ENCODE results near the gene CD84. TPM values are rescaled to one million over a fixed set of nuclear protein-coding genes. Genes with fewer than 3 reads are reported as not detected.
"Not testable (repeated sequence)": the region's sequence is repeated elsewhere in the genome, so short reads cannot be mapped to it uniquely, and the experiment has no call there.

CD84 gene
- polyA plus RNA-seq, 3 donors = 14.5 to 33.5 (median 31.8) TPM

DNA sequence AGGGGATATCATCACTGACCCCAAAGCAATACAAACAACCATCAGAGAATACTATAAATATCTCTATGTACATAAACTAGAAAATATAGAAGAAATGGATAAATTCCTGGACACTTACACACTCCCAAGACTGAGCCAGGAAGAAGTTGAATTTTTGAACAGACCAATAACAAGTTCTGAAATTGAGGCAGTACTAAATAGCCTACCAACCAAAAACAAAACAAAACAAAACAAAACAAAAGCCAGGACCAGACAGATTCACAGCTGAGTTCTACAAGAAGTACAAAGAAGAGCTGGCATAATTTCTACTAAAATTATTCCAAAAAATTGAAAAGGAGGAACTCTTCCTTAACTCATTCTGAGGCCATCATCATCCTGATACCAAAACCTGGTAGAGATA is 18.5 kb downstream of the CD84 start:
- Histone ChIP-seq H3K4me3 (replicated peaks in 1 of 3; ENCODE audit: low read depth in 2 of 3, low read length in 3 of 3) (no peak overlapping the region), H3K4me1 (ENCODE audit: control insufficient read depth in 1 of 2, insufficient read depth in 2 of 2, low read length in 2 of 2) (peaks cover 22 to 50% of the 10 kb centered on the region in 2 donors), H3K9ac (ENCODE audit: insufficient read depth, low read length, poor library complexity, severe bottlenecking) (no peak overlapping the region), H4K20me1 (ENCODE audit: insufficient read depth, low read length) (no peaks in the 10 kb centered on the region), H3K79me2 (ENCODE audit: insufficient read depth, low read length) (peaks cover 100% of the 10 kb centered on the region), H3K4me2 (replicated peaks; ENCODE audit: extremely low read depth, low read length, poor library complexity, severe bottlenecking) (no peak overlapping the region), H3K9me3 (replicated peaks in 1 of 2; ENCODE audit: control insufficient read depth in 1 of 2, insufficient read depth in 1 of 2, low read length in 2 of 2) (no peaks in the 10 kb centered on the region), H2AFZ (ENCODE audit: insufficient read depth, low read depth, low read length, poor library complexity, severe bottlenecking) (no peak overlapping the region), H3K36me3 (replicated peaks in 1 of 2; ENCODE audit: control insufficient read depth in 1 of 2, insufficient read depth in 2 of 2, low read length in 2 of 2) (peaks cover 11 to 34% of the 10 kb centered on the region in 2 donors), H3K27ac (ENCODE audit: low read depth in 1 of 2, low read length in 2 of 2) (no peak overlapping the region), H3K27me3 (ENCODE audit: control insufficient read depth in 2 of 2, insufficient read depth in 2 of 2, low read length in 2 of 2) (no peaks in the 10 kb centered on the region)
- H3K4me3 Mint-ChIP-seq = no peak overlapping the region
- peaks cover 58% of the 10 kb centered on the region for H3K4me1 Mint-ChIP-seq
- peaks cover 38 to 52% of the 10 kb centered on the region in 2 donors for H3K36me3 Mint-ChIP-seq
- TF ChIP-seq, protein P1, sequence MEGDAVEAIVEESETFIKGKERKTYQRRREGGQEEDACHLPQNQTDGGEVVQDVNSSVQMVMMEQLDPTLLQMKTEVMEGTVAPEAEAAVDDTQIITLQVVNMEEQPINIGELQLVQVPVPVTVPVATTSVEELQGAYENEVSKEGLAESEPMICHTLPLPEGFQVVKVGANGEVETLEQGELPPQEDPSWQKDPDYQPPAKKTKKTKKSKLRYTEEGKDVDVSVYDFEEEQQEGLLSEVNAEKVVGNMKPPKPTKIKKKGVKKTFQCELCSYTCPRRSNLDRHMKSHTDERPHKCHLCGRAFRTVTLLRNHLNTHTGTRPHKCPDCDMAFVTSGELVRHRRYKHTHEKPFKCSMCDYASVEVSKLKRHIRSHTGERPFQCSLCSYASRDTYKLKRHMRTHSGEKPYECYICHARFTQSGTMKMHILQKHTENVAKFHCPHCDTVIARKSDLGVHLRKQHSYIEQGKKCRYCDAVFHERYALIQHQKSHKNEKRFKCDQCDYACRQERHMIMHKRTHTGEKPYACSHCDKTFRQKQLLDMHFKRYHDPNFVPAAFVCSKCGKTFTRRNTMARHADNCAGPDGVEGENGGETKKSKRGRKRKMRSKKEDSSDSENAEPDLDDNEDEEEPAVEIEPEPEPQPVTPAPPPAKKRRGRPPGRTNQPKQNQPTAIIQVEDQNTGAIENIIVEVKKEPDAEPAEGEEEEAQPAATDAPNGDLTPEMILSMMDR (IDR thresholded peaks at IDR 0.05) = no peak
- peaks cover 0 to 2% (median 0%) of the 10 kb centered on the region in 3 donors for H3K27me3 Mint-ChIP-seq (ENCODE audit: low read depth in 3 of 3)
- DNase-seq = no peak
- H3K27ac Mint-ChIP-seq = peak overlapping the region in 5 of 7 donors; percentile 25 to 87 (median 67)
- H3K9me3 Mint-ChIP-seq = peaks cover 4 to 9% (median 8%) of the 10 kb centered on the region in 7 donors
- intact Hi-C loops (cut with micrococcal nuclease) = no loop called here

DNA sequence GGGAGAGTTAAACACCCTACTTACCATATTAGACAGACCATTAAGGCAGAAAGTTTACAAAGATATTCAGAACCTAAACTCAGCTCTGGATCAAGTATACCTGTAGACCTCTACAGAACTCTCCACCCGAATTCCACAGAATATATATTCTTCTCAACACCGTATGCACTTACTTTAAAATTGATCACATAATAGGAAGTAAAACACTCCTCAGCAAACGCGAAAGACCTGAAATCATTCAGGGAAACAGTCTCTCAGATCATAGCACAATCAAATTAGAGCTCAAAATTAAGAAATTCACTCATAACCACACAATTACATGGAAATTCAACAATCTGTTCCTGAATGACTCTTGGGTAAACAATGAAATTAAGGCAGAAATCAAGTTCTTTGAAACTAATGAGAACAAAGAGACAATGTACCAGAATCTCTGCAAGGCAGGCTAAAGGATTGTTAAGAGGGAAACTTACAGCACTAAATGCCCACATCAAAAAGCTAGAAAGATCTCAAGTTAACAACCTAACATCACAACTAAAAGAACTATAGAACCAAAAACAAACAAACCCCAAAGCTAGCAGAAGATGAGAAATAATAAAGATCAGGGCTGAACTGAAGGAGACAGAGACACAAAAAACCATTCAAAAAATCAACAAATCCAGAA is 19.1 kb downstream of the CD84 start:
- peaks cover 0 to 2% (median 0%) of the 10 kb centered on the region in 3 donors for H3K27me3 Mint-ChIP-seq (ENCODE audit: low read depth in 3 of 3)
- peaks cover 51% of the 10 kb centered on the region for H3K4me1 Mint-ChIP-seq
- H3K4me3 Mint-ChIP-seq = no peak overlapping the region
- H3K9ac ChIP-seq (ENCODE audit: insufficient read depth, low read length, poor library complexity, severe bottlenecking) = no peak overlapping the region
- TF ChIP-seq, protein P1 (IDR thresholded peaks at IDR 0.05) = no peak
- H3K27ac ChIP-seq (ENCODE audit: low read depth in 1 of 2, low read length in 2 of 2) = peak overlapping the region in 1 of 2 donors; percentile 42
- peaks cover 11 to 39% of the 10 kb centered on the region in 2 donors for H3K36me3 ChIP-seq (replicated peaks in 1 of 2; ENCODE audit: control insufficient read depth in 1 of 2, insufficient read depth in 2 of 2, low read length in 2 of 2)
- H3K9me3 Mint-ChIP-seq = peaks cover 4 to 9% (median 8%) of the 10 kb centered on the region in 7 donors
- WGBS (ENCODE audit: insufficient coverage) = 56% methylated on average over 4 of the region's 4 CpGs
- H3K27me3 ChIP-seq (ENCODE audit: control insufficient read depth in 2 of 2, insufficient read depth in 2 of 2, low read length in 2 of 2) = no peaks in the 10 kb centered on the region
- DNase-seq = no peak
- no peaks in the 10 kb centered on the region for H3K9me3 ChIP-seq (replicated peaks in 1 of 2; ENCODE audit: control insufficient read depth in 1 of 2, insufficient read depth in 1 of 2, low read length in 2 of 2)
- peaks cover 38 to 51% of the 10 kb centered on the region in 2 donors for H3K36me3 Mint-ChIP-seq
- peaks cover 100% of the 10 kb centered on the region for H3K79me2 ChIP-seq (ENCODE audit: insufficient read depth, low read length)
- no peak overlapping the region for H2AFZ ChIP-seq (ENCODE audit: insufficient read depth, low read depth, low read length, poor library complexity, severe bottlenecking)
- no peak overlapping the region for H3K4me2 ChIP-seq (replicated peaks; ENCODE audit: extremely low read depth, low read length, poor library complexity, severe bottlenecking)
- peaks cover 16 to 43% of the 10 kb centered on the region in 2 donors for H3K4me1 ChIP-seq (ENCODE audit: control insufficient read depth in 1 of 2, insufficient read depth in 2 of 2, low read length in 2 of 2)
- intact Hi-C loops (cut with micrococcal nuclease) = no loop called here
- no peaks in the 10 kb centered on the region for H4K20me1 ChIP-seq (ENCODE audit: insufficient read depth, low read length)
- H3K4me3 ChIP-seq (replicated peaks in 1 of 3; ENCODE audit: low read depth in 2 of 3, low read length in 3 of 3) = no peak overlapping the region
- H3K27ac Mint-ChIP-seq = peak overlapping the region in 6 of 7 donors; percentile 58 to 87 (median 71)

DNA sequence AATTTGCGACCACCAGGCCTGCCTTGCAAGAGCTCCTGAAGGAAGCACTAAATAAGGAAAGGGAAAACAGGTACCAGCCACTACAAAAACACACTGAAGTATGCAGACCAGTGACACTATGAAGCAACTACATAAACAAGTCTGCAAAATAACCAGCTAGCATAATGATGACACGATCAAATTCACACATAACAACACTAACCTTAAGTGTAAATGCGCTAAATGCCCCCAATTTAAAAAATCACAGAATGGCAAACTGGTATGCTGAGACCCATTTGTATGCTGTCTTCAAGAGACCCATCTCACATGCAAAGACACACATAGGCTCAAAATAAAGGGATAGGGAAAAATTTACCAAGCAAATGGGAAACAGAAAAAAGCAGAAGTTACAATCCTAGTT is 19.9 kb downstream of the CD84 start:
- DNase-seq; H4K20me1 ChIP-seq (ENCODE audit: insufficient read depth, low read length); H3K9ac ChIP-seq (ENCODE audit: insufficient read depth, low read length, poor library complexity, severe bottlenecking); intact Hi-C loops (cut with micrococcal nuclease); H2AFZ ChIP-seq (ENCODE audit: insufficient read depth, low read depth, low read length, poor library complexity, severe bottlenecking); H3K9me3 Mint-ChIP-seq; H3K4me2 ChIP-seq (replicated peaks; ENCODE audit: extremely low read depth, low read length, poor library complexity, severe bottlenecking); H3K4me3 ChIP-seq (replicated peaks in 1 of 3; ENCODE audit: low read depth in 2 of 3, low read length in 3 of 3); H3K27me3 Mint-ChIP-seq (ENCODE audit: low read depth in 3 of 3); H3K27me3 ChIP-seq (ENCODE audit: control insufficient read depth in 2 of 2, insufficient read depth in 2 of 2, low read length in 2 of 2); H3K9me3 ChIP-seq (replicated peaks in 1 of 2; ENCODE audit: control insufficient read depth in 1 of 2, insufficient read depth in 1 of 2, low read length in 2 of 2): not testable (repeated sequence)
- peaks cover 100% of the 10 kb centered on the region for H3K79me2 ChIP-seq (ENCODE audit: insufficient read depth, low read length)
- Mint-ChIP-seq H3K36me3 (peaks cover 32 to 48% of the 10 kb centered on the region in 2 donors), H3K4me1 (peaks cover 46% of the 10 kb centered on the region), H3K4me3 (peak overlapping the region in 1 of 2 donors; percentile 14), H3K27ac (peak overlapping the region in 6 of 7 donors; percentile 54 to 82 (median 66))
- H3K36me3 ChIP-seq (replicated peaks in 1 of 2; ENCODE audit: control insufficient read depth in 1 of 2, insufficient read depth in 2 of 2, low read length in 2 of 2) = peaks cover 8 to 33% of the 10 kb centered on the region in 2 donors
- H3K27ac ChIP-seq (ENCODE audit: low read depth in 1 of 2, low read length in 2 of 2) = peak overlapping the region in 1 of 2 donors; percentile 42
- no CpG with 5 or more reads among the region's 3 CpGs for WGBS (ENCODE audit: insufficient coverage)
- H3K4me1 ChIP-seq (ENCODE audit: control insufficient read depth in 1 of 2, insufficient read depth in 2 of 2, low read length in 2 of 2) = peaks cover 16 to 36% of the 10 kb centered on the region in 2 donors

Measured in CD14-positive monocyte (primary cell).